VCaP (cell line): ENCODE data around the gene HSPA4L.

ENCODE experiments used
- H3K27ac ChIP-seq: fragments of 450-650 bp; 2 replicates; pipeline ENCODE4 v1.5.1; 2017
- CTCF ChIP-seq: fragments of 450-650 bp; conservative IDR thresholded peaks from 2 replicates; pipeline ENCODE4 v1.5.1; 2017; ENCODE audit warnings: mild to moderate bottlenecking, moderate library complexity

HSPA4L gene

GRCh38 chr4:127822430-127822829 lies 40.3 kb downstream of the HSPA4L start:
- no peak overlapping the region for H3K27ac ChIP-seq
- no peak for TF ChIP-seq CTCF

- no peak for TF ChIP-seq CTCF
- H3K27ac ChIP-seq, result no peak overlapping the region
Measured at GRCh38 chr4:127828121-127828520, 46.0 kb downstream of the HSPA4L start.

- TF ChIP-seq CTCF, result no peak
- H3K27ac ChIP-seq, result no peak overlapping the region
Measured at GRCh38 chr4:127829014-127829413, 46.9 kb downstream of the HSPA4L start.

GRCh38 chr4:127832585-127832984 lies 50.5 kb downstream of the HSPA4L start:
- no peak overlapping the region for H3K27ac ChIP-seq

GRCh38 chr4:127843704-127844600 lies 61.8 kb downstream of the HSPA4L start:
- no peak overlapping the region for H3K27ac ChIP-seq
- no peak for TF ChIP-seq CTCF

More at GRCh38 chr4:127832585-127832984, 50.5 kb downstream of the HSPA4L start:
- no peak for TF ChIP-seq CTCF

GRCh38 chr4:127844601-127845116 lies 62.5 kb downstream of the HSPA4L start:
- no peak for TF ChIP-seq CTCF
- H3K27ac ChIP-seq, result no peak overlapping the region

- H3K27ac ChIP-seq, result no peak overlapping the region
- TF ChIP-seq CTCF, result no peak
Measured at GRCh38 chr4:127846061-127846460, 63.9 kb downstream of the HSPA4L start.
